SW 1271 (cell line): ENCODE data around the gene GALT.

Source experiments
- DNase-seq, 2 experiments: peaks; one replicate each; lab custom pipeline; 2025; lab: John Stamatoyannopoulos, UW

Gene GALT

GRCh38 chr9:34646211-34647083, at the start of gene GALT:
Gene GALT, plus strand, starts transcription at chr9:34646675. Its CDS starts 30 bp downstream, at chr9:34646705.
- DNase-seq, result peak; percentile 51 to 75

GRCh38 chr9:34599546-34599945, 46.9 kb upstream of the GALT start:
- DNase-seq, result no peak

GRCh38 chr9:34600908-34601307, 45.6 kb upstream of the GALT start:
- DNase-seq, result no peak

DNA sequence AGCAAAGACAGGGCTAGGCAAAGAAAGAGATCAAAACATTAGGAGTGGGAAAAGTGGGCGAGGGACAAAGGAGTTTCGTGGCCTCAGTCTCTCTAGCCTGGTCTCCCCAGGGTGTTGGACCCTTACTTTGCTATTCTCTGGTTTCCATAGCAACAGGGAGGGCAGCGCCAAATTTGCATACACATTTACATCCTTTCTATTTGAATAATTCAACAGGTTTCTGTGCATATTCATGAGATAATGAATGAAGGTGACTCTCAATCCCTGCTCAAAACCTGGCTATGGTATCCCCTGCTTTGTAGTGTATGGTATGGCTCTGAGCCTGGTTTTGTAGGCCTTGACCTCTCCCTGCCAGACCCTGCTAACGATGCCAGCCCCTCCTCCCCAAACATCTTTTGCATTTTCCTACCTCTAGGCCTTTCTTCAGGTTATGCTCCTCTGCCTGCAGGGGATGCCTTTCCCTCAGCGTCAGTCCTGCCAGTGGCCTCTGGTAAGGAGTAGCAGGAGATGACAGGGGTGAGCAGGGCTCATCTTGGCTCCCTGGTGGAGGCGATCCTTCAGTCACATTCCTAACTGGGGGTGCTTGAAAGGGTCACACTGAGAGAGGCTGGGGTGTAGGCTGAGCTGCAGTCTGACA, 44.4 kb upstream of the GALT start:
- no peak for DNase-seq

- DNase-seq, result peak in 1 of 2 experiments; percentile 36
These were observed 42.8 kb upstream of the GALT start for GRCh38 chr9:34603610-34604231.

GRCh38 chr9:34606190-34606589, 40.3 kb upstream of the GALT start:
- no peak for DNase-seq

DNA sequence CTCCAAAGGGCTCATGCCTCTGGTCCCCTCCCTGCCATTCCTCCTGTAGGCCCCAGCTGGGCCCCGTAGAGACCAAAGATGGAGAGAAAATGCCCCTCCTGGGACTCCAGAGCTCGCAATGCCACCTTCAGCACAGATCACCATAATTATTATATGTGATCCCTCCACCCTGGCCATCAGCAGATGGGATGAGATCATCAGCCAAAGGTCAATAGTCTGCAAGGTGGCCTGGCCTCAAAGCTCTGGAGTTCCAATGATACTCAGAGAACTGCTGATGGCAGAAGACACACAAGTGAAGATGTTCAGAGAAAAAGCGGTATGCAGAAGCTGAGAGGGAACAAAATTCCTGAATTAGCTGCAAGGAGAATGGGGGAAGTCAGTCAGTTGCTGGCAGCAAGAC, 39.6 kb upstream of the GALT start:
- no peak for DNase-seq

- no peak for DNase-seq
These were observed 39.1 kb upstream of the GALT start for GRCh38 chr9:34607331-34607730.

GRCh38 chr9:34610434-34611206, 35.9 kb upstream of the GALT start:
- DNase-seq, result no peak

- DNase-seq, result no peak
These were observed 35.1 kb upstream of the GALT start for GRCh38 chr9:34611251-34611810.

DNA sequence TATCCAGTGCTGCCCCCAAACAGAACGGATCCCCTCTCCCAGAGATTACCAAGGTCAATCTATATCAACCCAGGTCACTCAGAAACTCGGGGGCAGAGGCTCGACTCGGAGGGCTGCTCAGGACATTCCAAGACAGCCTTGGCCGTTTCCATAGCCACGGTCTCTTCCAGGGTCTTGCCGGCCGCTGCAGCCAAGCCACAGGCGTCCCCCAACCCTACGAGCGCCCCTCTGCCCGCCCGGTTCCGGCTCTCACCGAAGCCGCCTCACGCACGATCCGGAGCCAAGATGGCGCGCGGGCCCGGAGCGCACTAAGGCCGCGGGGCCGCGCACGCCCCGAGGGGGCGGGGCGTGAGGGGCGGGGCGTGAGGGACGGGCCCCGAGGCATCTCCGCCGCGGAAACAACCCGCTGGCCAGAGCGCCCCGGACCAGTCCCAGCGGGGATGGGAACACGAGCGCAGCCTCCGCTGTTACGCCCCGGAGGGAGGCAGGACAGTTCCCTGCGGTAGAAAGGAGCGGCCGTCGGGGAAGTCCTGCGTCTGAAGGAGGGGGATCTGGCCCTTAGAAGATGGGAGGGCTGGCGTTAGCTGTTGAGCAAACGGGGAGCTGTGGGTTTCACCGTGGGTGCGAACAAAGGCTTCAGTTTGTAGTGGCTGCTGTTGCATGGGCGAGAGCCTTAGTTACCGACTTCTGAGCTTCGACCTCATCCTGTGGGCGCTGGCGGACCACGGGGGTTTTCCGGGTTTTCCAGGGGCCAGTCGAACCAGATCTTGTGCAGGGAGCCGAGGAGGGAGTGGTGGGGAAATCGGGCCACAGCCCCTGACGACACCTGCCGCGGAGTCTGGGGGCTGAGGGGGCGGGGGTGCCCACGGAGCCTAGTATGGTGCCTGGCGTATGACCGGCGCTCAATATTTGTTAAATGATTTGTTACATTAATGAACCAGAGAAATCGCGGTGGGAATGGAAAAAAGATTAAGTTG, 34.4 kb upstream of the GALT start, which contains the start of gene RPP25L:
Gene RPP25L (minus strand): TSS at position 287 of the 977 bp plus-strand sequence. CDS start 801 bp downstream, outside the sequence.
- DNase-seq, result peak in 1 of 2 experiments; percentile 52

DNA sequence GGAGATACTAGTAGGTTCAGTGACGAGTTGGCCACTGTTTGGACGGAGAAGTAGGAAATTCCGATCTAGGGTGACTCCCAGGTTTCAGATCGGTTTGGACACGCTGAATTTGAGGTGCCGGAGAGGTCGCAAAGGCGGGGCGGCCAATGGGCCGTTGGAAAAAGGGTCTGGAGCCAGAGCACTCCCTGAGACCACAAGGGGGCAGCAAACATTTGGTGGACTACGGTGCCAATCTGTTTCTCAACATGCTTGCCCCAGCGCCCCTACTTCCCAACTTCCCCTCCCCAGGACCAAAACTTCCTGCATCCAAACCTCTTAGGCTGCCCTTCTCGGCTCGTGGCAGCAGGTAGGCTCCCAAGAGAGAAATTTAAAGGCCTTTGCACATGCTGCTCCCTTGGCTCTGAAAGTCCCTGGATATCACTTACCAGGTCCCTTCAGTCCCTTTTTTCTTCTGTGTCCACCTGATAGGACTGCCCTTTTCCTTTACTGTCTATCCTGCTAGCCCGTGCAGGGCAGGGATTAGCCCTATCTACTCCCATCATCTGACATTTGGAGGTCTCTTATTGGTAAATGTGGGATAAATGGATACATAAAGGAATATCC, 33.6 kb upstream of the GALT start:
- DNase-seq, result peak; percentile 13 to 57

GRCh38 chr9:34615132-34615531, 31.3 kb upstream of the GALT start:
- DNase-seq, result no peak

GRCh38 chr9:34620061-34620994, 26.1 kb upstream of the GALT start, which contains the start of gene DCTN3:
Gene DCTN3, minus strand, starts transcription at chr9:34620495. Its CDS starts 31 bp downstream, at chr9:34620464.
- DNase-seq, result peak; percentile 73 to 92

- DNase-seq, result no peak
These were observed 22.9 kb upstream of the GALT start for GRCh38 chr9:34623374-34624235.

DNA sequence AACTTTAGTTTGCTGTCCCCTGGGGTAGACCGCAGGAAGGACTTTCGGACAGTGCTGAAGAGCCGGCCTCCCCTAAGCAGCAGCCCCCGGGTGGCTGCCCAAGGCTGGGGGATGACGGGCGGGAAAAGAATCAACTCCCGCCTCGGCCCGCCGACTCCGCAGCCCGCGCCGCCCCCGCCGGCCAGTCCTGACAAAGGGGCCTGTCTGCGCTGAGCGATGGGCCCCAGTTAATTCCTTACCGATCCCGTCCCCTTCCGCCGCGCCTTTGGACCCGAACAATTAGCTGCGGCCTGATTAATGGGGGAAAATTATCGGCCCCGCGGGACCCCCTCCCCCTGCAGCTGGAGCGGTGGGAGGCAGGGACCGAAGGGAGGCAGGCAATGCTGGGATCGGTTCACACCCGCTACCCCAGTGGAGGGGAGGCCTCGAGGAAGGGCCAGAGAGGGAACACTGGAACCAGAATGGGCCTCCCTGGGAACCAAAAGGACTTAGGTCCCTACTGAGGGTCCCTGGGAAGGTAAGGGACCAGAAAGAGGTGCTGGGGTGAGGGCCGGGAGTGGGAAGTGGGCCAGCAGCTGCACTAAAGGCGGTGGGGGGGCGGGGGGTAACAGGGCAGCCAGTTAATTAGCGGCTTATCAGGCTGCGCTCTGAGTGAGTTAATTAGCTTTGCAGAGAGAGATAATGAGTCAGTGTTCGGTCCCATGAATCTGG, 21.8 kb upstream of the GALT start:
- no peak for DNase-seq

- DNase-seq, result no peak
These were observed 21.3 kb upstream of the GALT start for GRCh38 chr9:34625186-34625486.
